Prostate gland (tissue), 2 donors: ENCODE data around the gene SAMD13. TPM values are rescaled to one million over a fixed set of nuclear protein-coding genes. Genes with fewer than 3 reads are reported as not detected.

Experiments used
- DNase-seq: peaks from one replicate; pipeline ENCODE4 v3.0.0-alpha.2; 2019; ENCODE audit warnings: low spot score
- H3K27ac ChIP-seq, 2 donors: fragments of 200-600 bp; sonication (generic); 2 replicates each; pipeline ENCODE4 v1.5.1; 2017 to 2019
- H3K27me3 ChIP-seq: fragments of 200-600 bp; sonication (generic); replicated peaks from 2 replicates; pipeline ENCODE4 v1.5.1; 2019; ENCODE audit not compliant: insufficient read depth
- H3K36me3 ChIP-seq, 2 donors: fragments of 200-600 bp; sonication (generic); 1 replicate in 1 of 2; 2 replicates in 1 of 2; pipeline versions ENCODE4 v1.5.1 to v1.8.1; 2017 to 2019
- H3K4me1 ChIP-seq: fragments of 200-600 bp; sonication (generic); replicated peaks from 2 replicates; pipeline ENCODE4 v1.5.1; 2019
- H3K4me3 ChIP-seq, 2 donors: fragments of 200-600 bp; sonication (generic); 2 replicates each; pipeline ENCODE4 v1.5.1; 2017 to 2019
- H3K9me3 ChIP-seq: fragments of 200-600 bp; sonication (generic); 2 replicates; pipeline ENCODE4 v1.5.1; 2017
- POLR2A ChIP-seq: fragments of 450-650 bp; IDR thresholded peaks from one replicate; pipeline ENCODE4 v1.6.1; 2016; ENCODE audit warnings: antibody characterized with exemption, mild to moderate bottlenecking
- POLR2AphosphoS5 ChIP-seq: sonication (generic); formaldehyde crosslinking; IDR thresholded peaks from one replicate; pipeline ENCODE4 v1.6.1; 2017; ENCODE audit warnings: antibody characterized with exemption
- WGBS: methylation state at CpG from one replicate; pipeline ENCODE4 v1.1.5; 2018; 5-methylcytosine and 5-hydroxymethylcytosine counted together
- intact Hi-C: fragments of 100-400 bp; cut with DNase I; formaldehyde crosslinking; loops from one replicate; pipeline ENCODE4 v1.14.2; 2022
- total RNA-seq, 2 donors: library from RNA; depleted of rRNA; stranded (reverse); fragments of >200 nt; gene quantifications; one replicate each; pipeline ENCODE4 v1.1.0, GENCODE V29; 2016
- TF ChIP-seq, protein P1 (sequence below), 4 experiments: fragments of 200-600 bp in 2 of 4; fragments of 450-650 bp in 2 of 4; sonication (generic) in 2 of 4; IDR thresholded peaks; 1 replicate in 3 of 4; 2 replicates in 1 of 4; pipeline ENCODE4 v1.5.1; 2016 to 2019; ENCODE audit warnings: antibody characterized with exemption in 4 of 4, mild to moderate bottlenecking in 2 of 4, moderate library complexity in 2 of 4

The SAMD13 gene
- total RNA-seq, 2 donors from 2014 or later, result 3.1 to 3.4 TPM

DNA sequence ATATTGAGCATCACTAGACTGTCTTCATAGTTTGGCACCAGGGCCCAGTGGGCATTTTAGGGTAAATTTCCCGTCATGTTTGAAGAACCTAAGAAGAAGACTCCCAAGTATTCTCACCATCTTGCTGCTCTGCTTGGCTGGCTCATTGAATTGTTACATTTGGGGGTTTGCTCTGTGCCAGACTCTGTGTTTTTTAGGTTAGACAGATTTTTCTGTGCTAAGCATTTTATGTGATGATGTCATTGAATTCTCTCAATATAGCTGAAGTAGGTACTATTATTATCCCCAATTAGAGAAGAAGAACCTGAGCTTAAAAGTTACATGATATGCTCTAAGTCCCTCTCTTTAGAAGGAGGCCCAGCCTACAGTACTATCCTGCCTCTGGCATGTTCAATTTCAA is 68.8 kb downstream of the SAMD13 start:
- WGBS, result 95% methylated on average over 1 of the region's 1 CpG
- H3K4me3 ChIP-seq, result no peak overlapping the region
- TF ChIP-seq, protein P1, sequence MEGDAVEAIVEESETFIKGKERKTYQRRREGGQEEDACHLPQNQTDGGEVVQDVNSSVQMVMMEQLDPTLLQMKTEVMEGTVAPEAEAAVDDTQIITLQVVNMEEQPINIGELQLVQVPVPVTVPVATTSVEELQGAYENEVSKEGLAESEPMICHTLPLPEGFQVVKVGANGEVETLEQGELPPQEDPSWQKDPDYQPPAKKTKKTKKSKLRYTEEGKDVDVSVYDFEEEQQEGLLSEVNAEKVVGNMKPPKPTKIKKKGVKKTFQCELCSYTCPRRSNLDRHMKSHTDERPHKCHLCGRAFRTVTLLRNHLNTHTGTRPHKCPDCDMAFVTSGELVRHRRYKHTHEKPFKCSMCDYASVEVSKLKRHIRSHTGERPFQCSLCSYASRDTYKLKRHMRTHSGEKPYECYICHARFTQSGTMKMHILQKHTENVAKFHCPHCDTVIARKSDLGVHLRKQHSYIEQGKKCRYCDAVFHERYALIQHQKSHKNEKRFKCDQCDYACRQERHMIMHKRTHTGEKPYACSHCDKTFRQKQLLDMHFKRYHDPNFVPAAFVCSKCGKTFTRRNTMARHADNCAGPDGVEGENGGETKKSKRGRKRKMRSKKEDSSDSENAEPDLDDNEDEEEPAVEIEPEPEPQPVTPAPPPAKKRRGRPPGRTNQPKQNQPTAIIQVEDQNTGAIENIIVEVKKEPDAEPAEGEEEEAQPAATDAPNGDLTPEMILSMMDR (IDR thresholded peaks at IDR 0.05), result no peak
- no peak for TF ChIP-seq POLR2A
- TF ChIP-seq POLR2AphosphoS5, result no peak
- H3K4me1 ChIP-seq, result no peaks in the 10 kb centered on the region
- H3K36me3 ChIP-seq, result no peaks in the 10 kb centered on the region
- H3K27ac ChIP-seq, result no peak overlapping the region
- intact Hi-C loops, result no loop called here
- H3K27me3 ChIP-seq, result no peaks in the 10 kb centered on the region
- no peak for DNase-seq
- no peaks in the 10 kb centered on the region for H3K9me3 ChIP-seq

GRCh38 chr1:84370831-84371394 is 69.4 kb downstream of the SAMD13 start:
- no peak for TF ChIP-seq POLR2A
- TF ChIP-seq, protein P1 (IDR thresholded peaks at IDR 0.05), result no peak
- Histone ChIP-seq H3K4me1 (no peaks in the 10 kb centered on the region), H3K27me3 (no peaks in the 10 kb centered on the region), H3K27ac (no peak overlapping the region), H3K36me3 (no peaks in the 10 kb centered on the region), H3K9me3 (no peaks in the 10 kb centered on the region), H3K4me3 (no peak overlapping the region)
- intact Hi-C loops, result no loop called here
- 89% methylated on average over 4 of the region's 4 CpGs for WGBS
- no peak for DNase-seq

DNA sequence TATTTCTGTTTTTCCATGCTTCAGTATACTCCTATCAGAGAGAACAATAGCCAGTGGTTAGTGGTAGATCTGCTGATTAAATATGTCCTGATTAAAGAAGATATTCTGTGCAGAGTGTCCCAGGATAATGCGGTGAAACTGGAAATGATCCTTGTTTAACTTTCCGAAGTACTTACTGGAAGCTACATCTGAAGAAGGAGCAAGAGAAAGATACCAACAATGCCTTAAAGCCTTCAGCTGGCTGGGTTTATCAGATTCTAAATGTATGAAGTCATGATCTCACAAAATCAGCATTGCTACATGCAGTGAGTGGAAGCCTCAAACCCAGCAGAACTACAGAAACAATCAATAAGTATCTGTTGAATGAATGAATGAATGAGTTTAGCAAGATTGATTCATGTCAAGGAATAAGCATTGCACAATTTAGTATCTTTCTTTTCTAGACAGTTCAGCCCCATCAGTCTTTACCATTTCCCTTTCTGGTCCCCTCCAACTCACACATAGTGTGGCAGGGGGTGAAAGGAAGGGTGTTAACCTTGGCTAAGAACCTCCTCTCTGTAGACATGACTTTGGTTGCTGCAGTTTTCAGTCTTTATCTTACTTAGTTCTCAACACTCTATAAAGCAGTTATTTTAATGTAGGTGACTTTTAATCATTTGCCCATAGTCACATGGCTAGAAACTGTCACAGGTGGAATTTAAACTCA is 72.1 kb downstream of the SAMD13 start:
- intact Hi-C loops, result no loop called here
- WGBS, result 34% methylated on average over 2 of the region's 2 CpGs
- no peaks in the 10 kb centered on the region for H3K4me1 ChIP-seq
- H3K9me3 ChIP-seq, result no peaks in the 10 kb centered on the region
- H3K4me3 ChIP-seq, result no peak overlapping the region
- H3K36me3 ChIP-seq, result no peaks in the 10 kb centered on the region
- no peak overlapping the region for H3K27ac ChIP-seq
- no peak for DNase-seq
- no peaks in the 10 kb centered on the region for H3K27me3 ChIP-seq
- TF ChIP-seq POLR2A (no peak), POLR2AphosphoS5 (no peak)
- TF ChIP-seq, protein P1 (IDR thresholded peaks at IDR 0.05), result no peak

- H3K4me1 ChIP-seq, result no peaks in the 10 kb centered on the region
- no peak overlapping the region for H3K4me3 ChIP-seq
- H3K27ac ChIP-seq, result no peak overlapping the region
- no peaks in the 10 kb centered on the region for H3K36me3 ChIP-seq
- no peak for DNase-seq
- intact Hi-C loops, result no loop called here
- H3K27me3 ChIP-seq, result no peaks in the 10 kb centered on the region
- H3K9me3 ChIP-seq, result no peaks in the 10 kb centered on the region
- TF ChIP-seq POLR2AphosphoS5 (no peak), POLR2A (no peak)
- TF ChIP-seq, protein P1 (IDR thresholded peaks at IDR 0.05), result no peak
- WGBS, result 49% methylated on average over 5 of the region's 5 CpGs
Observed at GRCh38 chr1:84374991-84375696, 73.6 kb downstream of the SAMD13 start.
